ENCODE measurements around the gene PHF21A.

- TF ChIP-seq CTCF (IDR thresholded peaks at IDR 0.05) = no peak
- TF ChIP-seq POLR2A (IDR thresholded peaks at IDR 0.05) = no peak
Measured at GRCh38 chr11:46071091-46071490, 50.2 kb downstream of the PHF21A start.

Data from uterus (tissue), 2 donors.